Embryonic facial prominence (tissue), 1 donor: ENCODE data around the gene ITPA.

Source experiments
- DNase-seq: peaks from one replicate; pipeline ENCODE4 v3.0.0-alpha.2; 2016; ENCODE audit errors: extremely low spot score

The ITPA gene

DNA sequence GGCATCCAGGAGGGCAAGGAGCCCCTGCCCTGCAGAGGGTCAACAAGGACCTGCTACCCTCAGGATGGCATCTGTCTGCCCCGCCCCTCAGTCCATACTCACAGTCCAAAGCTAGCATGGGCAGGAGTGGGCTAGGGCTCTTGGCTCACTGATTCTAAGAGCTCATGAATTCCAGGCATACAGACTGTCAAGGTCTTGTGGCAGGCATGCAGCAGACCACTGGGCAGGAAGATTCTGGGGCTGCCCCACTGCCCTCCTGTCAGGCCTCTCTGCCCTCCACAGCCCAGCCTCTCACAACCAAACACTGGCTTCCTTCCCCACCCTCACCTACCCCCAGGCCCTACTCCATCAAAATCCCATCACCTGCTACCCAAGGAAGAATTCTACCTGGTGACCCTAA is 35.3 kb downstream of the ITPA start:
- no peak for DNase-seq

DNA sequence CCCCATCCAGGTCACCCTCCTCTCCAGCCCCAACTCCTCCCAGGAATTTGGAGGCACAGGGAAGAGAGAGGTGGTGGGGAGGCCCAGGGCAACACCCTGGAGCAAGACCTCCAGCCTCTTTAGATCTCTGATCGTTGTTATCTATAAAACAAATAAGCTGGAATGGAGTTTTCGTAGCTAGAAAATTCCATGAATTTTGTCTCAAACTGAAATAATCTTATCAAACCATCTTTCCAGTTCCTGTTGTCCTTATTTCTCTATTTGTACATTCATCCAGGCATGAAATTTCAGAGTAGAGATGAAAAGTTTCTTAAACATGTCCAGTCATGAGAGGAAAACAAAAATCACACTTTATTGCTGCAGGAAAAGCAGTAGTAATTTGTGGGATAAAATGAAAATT is 35.9 kb downstream of the ITPA start:
- DNase-seq: no peak

DNA sequence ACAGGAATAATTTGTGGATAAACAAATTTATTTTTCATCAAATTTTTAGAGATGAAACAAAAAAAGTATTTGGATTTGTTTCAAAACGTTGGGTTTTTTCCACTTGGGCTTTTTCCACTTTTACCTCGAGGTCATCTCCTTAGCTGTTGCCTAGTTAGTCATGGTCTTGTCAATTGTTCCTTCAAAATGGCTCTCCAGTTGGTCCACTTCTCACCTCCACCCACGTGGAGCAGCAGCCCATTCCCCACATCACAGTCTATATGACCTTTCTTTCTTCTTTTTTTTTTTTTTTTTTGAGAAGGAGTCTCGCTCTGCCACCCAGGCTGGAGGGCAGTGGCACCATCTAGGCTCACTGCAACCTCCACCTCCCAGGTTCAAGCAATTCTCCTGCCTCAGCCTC is 36.4 kb downstream of the ITPA start:
- DNase-seq: no peak

DNA sequence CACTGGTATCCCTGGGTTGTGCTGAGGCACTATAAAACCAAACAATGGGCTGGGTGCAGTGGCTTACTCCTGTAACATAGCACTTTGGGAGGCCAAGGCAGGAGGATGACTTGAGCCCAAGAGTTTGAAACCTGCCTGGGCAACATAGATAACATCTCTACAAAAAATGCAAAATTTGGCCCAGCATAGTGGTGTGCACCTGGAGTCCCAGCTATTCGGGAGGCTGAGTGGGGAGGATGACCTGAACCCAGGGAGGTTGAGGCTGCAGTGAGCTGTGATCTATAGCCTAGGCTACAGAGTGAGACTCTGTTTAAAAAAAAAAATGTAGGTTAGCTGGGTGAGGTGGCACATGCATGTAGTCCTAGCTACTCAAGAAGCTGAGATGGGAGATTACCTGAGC is 37.4 kb downstream of the ITPA start:
- DNase-seq: no peak

DNA sequence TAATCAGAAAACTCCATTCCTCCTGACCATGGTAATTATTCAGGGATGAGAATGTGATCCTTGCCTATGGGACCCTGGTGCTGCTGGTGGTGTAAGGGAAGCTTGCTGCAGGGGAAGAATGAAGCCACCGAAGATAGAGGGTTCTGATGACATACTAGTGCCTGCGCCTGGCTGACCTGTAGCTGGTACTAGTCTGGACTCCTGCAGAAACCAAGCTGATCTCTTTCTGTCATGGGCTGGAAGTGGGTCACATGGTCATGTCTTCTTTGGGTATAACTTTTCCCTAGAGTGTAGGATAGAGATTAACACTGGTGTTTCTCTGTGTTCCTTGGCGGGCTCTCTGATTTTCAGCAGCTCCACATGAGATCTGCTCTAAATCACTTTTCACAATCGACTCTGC is 38.3 kb downstream of the ITPA start:
- no peak for DNase-seq

DNA sequence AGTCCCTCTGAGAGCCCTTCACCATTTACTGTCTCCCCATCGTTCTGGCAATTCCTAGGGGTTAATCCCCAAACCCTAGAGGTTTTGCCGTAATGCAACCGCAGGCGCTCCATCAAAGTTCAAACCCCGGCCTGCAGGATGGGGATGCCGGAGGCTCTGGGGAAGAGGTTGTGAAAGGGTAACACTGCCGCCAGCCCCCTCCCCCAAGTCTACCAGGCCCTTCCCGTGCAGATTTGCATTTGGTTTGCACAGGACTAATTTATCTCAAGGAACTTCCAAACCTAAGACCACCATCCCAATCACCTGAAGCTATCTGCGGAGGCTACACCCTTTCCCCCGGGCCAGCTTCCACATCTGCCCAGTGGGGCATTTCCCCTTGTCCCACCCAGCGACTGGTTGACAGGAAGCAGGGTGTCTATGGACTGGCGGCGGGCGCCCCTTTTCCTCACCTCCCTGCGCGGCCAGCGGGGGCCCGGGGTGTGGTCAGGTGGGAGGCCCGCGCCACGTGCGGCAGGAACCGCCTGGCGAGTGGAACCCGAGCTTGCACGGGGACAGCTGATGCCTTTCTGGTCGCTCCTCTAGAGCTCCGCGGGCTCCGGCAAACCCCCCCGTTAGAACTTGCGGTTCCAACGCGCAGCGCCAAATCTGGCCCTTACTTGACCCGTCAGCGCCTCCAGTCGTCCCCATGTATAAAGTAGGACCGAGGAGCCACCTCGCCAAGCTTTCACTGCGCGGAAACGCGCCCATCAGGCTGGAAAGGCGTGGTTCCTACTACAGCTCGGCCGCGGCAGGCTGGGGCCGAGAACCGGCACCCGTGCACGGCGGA is 39.1 kb downstream of the ITPA start:
- DNase-seq: no peak

DNA sequence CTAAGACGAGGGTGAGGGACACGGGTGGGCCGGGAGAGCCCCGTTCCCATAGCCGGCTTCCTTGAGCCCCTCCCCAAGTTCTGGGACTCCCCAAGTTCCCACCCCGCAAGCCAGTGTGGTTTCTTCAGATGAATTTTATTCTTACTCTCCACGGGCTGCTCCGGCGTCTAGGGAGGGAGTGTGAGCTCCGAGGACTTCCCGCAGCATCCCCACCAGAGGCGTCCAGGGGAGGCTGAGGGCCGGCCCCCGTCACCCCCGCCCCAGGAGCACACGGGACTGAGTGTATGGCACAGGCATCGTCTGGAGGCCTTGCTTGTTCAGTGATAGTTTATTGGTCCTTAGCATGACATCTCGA is 39.7 kb downstream of the ITPA start:
- no peak for DNase-seq

DNA sequence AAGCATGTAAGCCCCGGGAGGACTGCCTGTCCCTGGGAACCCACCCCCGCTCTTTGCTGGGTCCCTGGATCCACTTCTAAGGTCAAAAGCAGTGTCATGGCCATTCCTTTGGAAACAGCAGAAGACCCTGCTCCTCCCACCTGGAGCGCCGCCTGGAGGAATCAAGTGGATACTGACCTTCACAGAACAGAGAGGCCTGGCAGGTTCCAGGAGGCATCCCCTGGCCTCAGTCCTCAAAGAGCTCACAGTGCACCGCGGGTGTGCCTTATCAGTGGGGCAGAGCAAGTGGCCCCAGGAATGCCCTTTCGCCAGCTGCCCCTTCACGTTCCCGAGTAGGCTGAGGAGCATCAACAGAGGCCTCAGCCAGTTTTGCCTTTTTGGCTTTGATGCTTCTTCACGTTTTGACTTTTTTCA is 40.8 kb downstream of the ITPA start:
- no peak for DNase-seq

DNA sequence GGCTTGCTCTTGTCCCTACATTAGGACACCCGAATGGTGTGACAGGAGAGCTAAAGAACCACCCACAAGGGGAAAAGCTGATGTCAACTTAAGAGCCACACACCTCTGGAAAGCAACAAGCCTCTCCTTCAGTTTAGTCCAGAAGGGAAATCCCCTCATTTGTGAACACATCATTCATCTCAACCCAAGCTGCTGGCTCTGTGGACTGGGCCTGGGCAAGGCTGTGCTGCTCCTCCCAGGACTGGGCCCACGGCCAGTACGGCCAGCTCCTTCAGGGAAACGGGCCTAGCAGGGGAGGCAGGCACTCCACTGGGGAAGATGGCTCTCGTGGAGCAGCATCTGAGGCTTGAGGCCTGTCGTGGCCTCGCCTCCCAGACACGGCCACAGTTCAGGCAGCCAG is 42.5 kb downstream of the ITPA start:
- no peak for DNase-seq

DNA sequence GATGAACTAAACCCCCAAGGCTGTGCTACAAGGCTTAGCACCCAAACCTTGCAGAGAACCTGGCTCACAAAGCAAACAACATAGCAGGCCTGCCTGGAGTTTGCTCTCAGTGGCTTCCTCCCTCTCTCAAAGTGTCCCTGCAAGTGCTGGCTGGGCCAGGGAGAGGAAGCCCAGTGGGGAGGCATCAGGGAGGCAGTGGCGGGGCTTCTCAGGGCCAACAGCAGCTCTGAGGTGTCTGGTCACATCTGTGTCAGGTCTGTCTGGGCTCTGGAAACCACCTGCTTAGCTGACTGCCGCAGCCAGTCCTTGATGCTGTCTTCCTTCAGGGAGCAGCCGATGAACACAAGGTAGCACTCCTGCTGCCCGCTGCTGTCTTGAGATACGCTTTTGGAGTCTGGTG is 46.4 kb downstream of the ITPA start:
- no peak for DNase-seq

DNA sequence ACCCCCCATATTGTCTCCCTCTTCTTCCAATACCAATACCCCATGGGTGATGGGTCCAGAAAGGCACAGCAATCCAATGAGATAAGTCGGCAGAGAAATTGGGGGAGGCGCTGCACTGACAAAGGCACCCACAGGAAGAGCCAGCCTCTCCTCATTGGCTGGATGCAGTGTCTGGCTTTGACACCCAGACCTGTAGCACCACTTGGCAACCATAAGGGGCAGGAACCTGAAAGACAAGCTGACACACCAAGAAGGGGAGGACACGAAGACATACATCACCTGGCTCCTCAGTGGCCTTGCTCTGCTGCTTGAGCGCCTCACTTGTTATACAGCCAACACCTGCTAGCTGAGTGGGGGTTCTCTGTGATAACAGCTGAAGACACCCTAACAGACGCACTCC is 49.1 kb downstream of the ITPA start:
- DNase-seq: no peak

DNA sequence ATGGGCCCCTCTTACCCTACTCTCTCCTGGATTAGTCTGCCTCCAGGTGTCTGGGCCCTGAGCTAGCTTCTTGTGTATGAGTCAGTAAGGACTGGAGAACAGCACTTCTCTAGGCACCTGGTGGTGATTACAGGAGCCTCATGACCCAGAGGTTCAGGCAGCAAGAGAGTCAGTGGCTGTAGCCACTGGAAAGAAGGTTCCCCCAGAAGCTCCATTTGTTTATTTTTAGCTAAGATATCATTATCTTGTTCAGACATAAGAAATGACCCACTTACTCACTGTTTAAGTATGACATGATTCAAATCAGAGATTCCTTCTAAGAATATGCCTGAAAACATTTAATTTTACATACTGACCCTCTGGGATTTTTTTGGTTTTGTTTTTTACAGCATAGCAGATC is 53.3 kb downstream of the ITPA start:
- no peak for DNase-seq

DNA sequence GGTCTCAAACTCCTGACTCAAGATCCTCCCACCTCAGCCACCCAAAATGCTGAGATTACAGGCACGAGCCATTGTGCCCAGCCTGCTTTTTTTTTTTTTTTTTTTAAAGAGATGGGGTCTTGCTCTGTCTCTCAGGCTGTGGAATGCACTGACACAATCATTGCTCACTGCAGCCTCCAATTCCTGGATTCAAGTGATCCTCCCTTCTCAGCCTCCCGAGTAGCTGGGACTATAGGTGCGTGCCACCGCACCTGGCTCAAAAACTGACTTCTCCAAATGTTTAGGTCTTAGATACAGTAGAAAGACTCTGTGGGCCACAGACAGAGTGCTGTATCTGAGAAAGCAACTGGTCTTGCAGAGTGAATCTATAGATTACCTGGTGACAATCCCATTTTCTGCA is 60.8 kb downstream of the ITPA start:
- DNase-seq: no peak

DNA sequence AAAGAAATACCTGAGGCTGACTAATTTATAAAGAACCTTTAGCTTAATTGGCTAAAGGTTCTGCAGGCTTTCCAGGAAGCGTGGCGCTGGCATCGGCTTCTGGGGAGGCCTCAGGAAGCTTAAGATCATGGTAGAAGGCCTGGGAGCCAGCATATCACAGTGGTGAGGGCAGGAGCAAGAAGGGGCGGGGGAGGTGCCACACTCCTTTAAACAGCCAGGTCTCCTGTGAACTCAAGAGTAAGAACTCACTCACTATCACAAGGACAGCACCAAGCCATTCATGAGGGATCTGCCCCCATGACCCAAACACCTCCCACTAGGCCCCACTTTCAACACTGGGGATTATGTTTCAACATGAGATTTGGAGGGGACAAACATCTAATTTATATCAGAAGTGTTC is 64.1 kb downstream of the ITPA start:
- no peak for DNase-seq
